MCF 10A (cell line): ENCODE results near the gene TPT1. TPM values are rescaled to one million over a fixed set of nuclear protein-coding genes. Genes with fewer than 3 reads are reported as not detected.
"Not testable (repeated sequence)": the region's sequence is repeated elsewhere in the genome, so short reads cannot be mapped to it uniquely, and the experiment has no call there.

Source experiments
- BruUV-seq: library from RNA; stranded (reverse); fragments of 400-500 nt; replicated peaks from 2 replicates; lab custom pipeline; 2021; lab: Mats Ljungman, UMichigan
- CTCF ChIA-PET: fragments of 300-600 bp; sonication (Branson Sonifier 250); formaldehyde crosslinking; extraction: SDS; loops from one replicate; lab custom pipeline; 2021; ENCODE audit warnings: antibody characterized with exemption, inconsistent platforms; lab: Yijun Ruan, JAX
- POLR2A ChIA-PET: fragments of 300-600, 350-650 bp; sonication (Branson Sonifier 250); formaldehyde crosslinking; extraction: SDS; loops from one replicate; lab custom pipeline; 2020; ENCODE audit warnings: antibody characterized with exemption, inconsistent platforms; lab: Yijun Ruan, JAX
- DNase-seq: peaks from one replicate; pipeline ENCODE4 v3.0.0-alpha.2; 2018; ENCODE audit not compliant: unreplicated experiment
- H3K27ac Mint-ChIP-seq: one replicate; pipeline ENCODE4 v1.8.0; 2022; ENCODE audit warnings: mild to moderate bottlenecking, low read depth, mixed read lengths; ENCODE audit not compliant: unreplicated experiment
- H3K27me3 Mint-ChIP-seq: one replicate; pipeline ENCODE4 v1.8.0; 2022; ENCODE audit warnings: mixed read lengths; ENCODE audit not compliant: insufficient read depth, unreplicated experiment
- H3K36me3 Mint-ChIP-seq: one replicate; pipeline ENCODE4 v1.8.0; 2022; ENCODE audit warnings: mild to moderate bottlenecking, moderate library complexity, mixed read lengths; ENCODE audit not compliant: insufficient read depth, unreplicated experiment
- H3K4me1 Mint-ChIP-seq: one replicate; pipeline ENCODE4 v1.8.0; 2022; ENCODE audit warnings: mixed read lengths; ENCODE audit not compliant: insufficient read depth, unreplicated experiment
- H3K4me3 Mint-ChIP-seq: one replicate; pipeline ENCODE4 v1.8.0; 2022; ENCODE audit warnings: mild to moderate bottlenecking, moderate library complexity, mixed read lengths; ENCODE audit not compliant: unreplicated experiment
- H3K9me3 Mint-ChIP-seq: one replicate; pipeline ENCODE4 v1.8.0; 2022; ENCODE audit warnings: mixed read lengths; ENCODE audit not compliant: unreplicated experiment
- CTCF ChIP-seq: fragments of 200-600 bp; IDR thresholded peaks from one replicate; pipeline ENCODE4 v1.8.0; 2022; ENCODE audit warnings: antibody characterized with exemption, mild to moderate bottlenecking; ENCODE audit not compliant: unreplicated experiment
- intact Hi-C: fragments of 100-400 bp; cut with micrococcal nuclease; formaldehyde crosslinking; loops from 2 replicates; pipeline ENCODE4 v1.14.1; 2022
- total RNA-seq: library from RNA; stranded (reverse); gene quantifications from 2 replicates; pipeline ENCODE4 v1.2.3, GENCODE V29; 2022

Gene TPT1
- total RNA-seq, 1 experiment from 2014 or later = 4,896 TPM

GRCh38 chr13:45302507-45302906, 38.5 kb downstream of the TPT1 start:
- no peaks in the 10 kb centered on the region for H3K27me3 Mint-ChIP-seq
- TF ChIP-seq CTCF = no peak
- POLR2A ChIA-PET = interaction anchor here (1.4 to 1.7 kb wide), 2 partner anchors 39 to 121 kb away, joined by 3 to 5 read pairs; partner anchors contain the start of gene TPT1
- no peak overlapping the region for H3K4me3 Mint-ChIP-seq
- no peaks in the 10 kb centered on the region for H3K9me3 Mint-ChIP-seq
- CTCF ChIA-PET = interaction anchor here (0.9 to 1.1 kb wide), 2 partner anchors 8 to 256 kb away, joined by 3 to 6 read pairs; no protein-coding TSS in a partner anchor
- intact Hi-C loops = no loop called here
- H3K27ac Mint-ChIP-seq = no peak overlapping the region
- H3K4me1 Mint-ChIP-seq = no peaks in the 10 kb centered on the region
- peaks cover 7% of the 10 kb centered on the region for H3K36me3 Mint-ChIP-seq
- no peak for DNase-seq
- BruUV-seq = no TSS peak

- no peak overlapping the region for H3K27ac Mint-ChIP-seq
- intact Hi-C loops = no loop called here
- TF ChIP-seq CTCF = no peak
- BruUV-seq = no TSS peak
- no peaks in the 10 kb centered on the region for H3K4me1 Mint-ChIP-seq
- peaks cover 12% of the 10 kb centered on the region for H3K36me3 Mint-ChIP-seq
- ChIA-PET CTCF (interaction anchor here (0.6 kb wide), 3 partner anchors 174 to 354 kb away, joined by 3 to 4 read pairs (median 3); no protein-coding TSS in a partner anchor), POLR2A (no interaction called here)
- H3K27me3 Mint-ChIP-seq = no peaks in the 10 kb centered on the region
- no peaks in the 10 kb centered on the region for H3K9me3 Mint-ChIP-seq
- no peak for DNase-seq
- no peak overlapping the region for H3K4me3 Mint-ChIP-seq
These were observed 39.7 kb downstream of the TPT1 start for GRCh38 chr13:45301263-45301662.

GRCh38 chr13:45300190-45300985, 40.6 kb downstream of the TPT1 start:
- Mint-ChIP-seq H3K27ac (no peak overlapping the region), H3K4me3 (no peak overlapping the region), H3K9me3 (no peaks in the 10 kb centered on the region), H3K4me1 (no peaks in the 10 kb centered on the region), H3K27me3 (no peaks in the 10 kb centered on the region), H3K36me3 (peaks cover 13% of the 10 kb centered on the region)
- ChIA-PET CTCF (interaction anchor here (0.6 to 1.6 kb wide), 5 partner anchors 9 to 287 kb away, joined by 3 to 5 read pairs (median 3); no protein-coding TSS in a partner anchor), POLR2A (interaction anchor here (1.2 kb wide), 2 partner anchors 18 to 23 kb away, joined by 3 to 5 read pairs; no protein-coding TSS in a partner anchor)
- intact Hi-C loops = no loop called here
- no peak for TF ChIP-seq CTCF
- DNase-seq = no peak
- BruUV-seq = no TSS peak

- intact Hi-C loops = no loop called here
- peak; percentile 50 for DNase-seq
- ChIA-PET POLR2A (interaction anchor here (0.6 to 1.2 kb wide), 3 partner anchors 17 to 86 kb away, joined by 3 to 5 read pairs (median 3); no protein-coding TSS in a partner anchor), CTCF (interaction anchor here (0.6 to 1.6 kb wide), 3 partner anchors 18 to 252 kb away, joined by 3 to 5 read pairs (median 4); no protein-coding TSS in a partner anchor)
- no peaks in the 10 kb centered on the region for H3K27me3 Mint-ChIP-seq
- BruUV-seq = no TSS peak
- H3K4me1 Mint-ChIP-seq = no peaks in the 10 kb centered on the region
- peaks cover 13% of the 10 kb centered on the region for H3K36me3 Mint-ChIP-seq
- H3K9me3 Mint-ChIP-seq = no peaks in the 10 kb centered on the region
- TF ChIP-seq CTCF = no peak
- no peak overlapping the region for H3K4me3 Mint-ChIP-seq
- H3K27ac Mint-ChIP-seq = no peak overlapping the region
These were observed 41.8 kb downstream of the TPT1 start for GRCh38 chr13:45299194-45299593.

- intact Hi-C loops, H3K27ac Mint-ChIP-seq, BruUV-seq, H3K27me3 Mint-ChIP-seq, H3K4me1 Mint-ChIP-seq, H3K9me3 Mint-ChIP-seq, H3K4me3 Mint-ChIP-seq, DNase-seq: not testable (repeated sequence)
- ChIA-PET POLR2A (interaction anchor here (0.7 to 1.3 kb wide), 4 partner anchors 9 to 290 kb away, joined by 3 to 4 read pairs (median 3); no protein-coding TSS in a partner anchor), CTCF (interaction anchor here (0.6 to 1.1 kb wide), 3 partner anchors 16 to 252 kb away, joined by 3 to 5 read pairs (median 3); no protein-coding TSS in a partner anchor)
- peaks cover 13% of the 10 kb centered on the region for H3K36me3 Mint-ChIP-seq
These were observed 42.4 kb downstream of the TPT1 start for GRCh38 chr13:45298550-45298949.
